GM19395 (cell line): ENCODE measurements around the gene CNTNAP2.
"Not testable (repeated sequence)": the region's sequence is repeated elsewhere in the genome, so short reads cannot be mapped to it uniquely, and the experiment has no call there.

Source experiments
- ATAC-seq: cut with Tn5 transposase; IDR thresholded peaks from one replicate; pipeline ENCODE4 v1.9.1; 2021; ENCODE audit warnings: mild to moderate bottlenecking, moderate library complexity; ENCODE audit not compliant: unreplicated experiment

The CNTNAP2 gene

DNA sequence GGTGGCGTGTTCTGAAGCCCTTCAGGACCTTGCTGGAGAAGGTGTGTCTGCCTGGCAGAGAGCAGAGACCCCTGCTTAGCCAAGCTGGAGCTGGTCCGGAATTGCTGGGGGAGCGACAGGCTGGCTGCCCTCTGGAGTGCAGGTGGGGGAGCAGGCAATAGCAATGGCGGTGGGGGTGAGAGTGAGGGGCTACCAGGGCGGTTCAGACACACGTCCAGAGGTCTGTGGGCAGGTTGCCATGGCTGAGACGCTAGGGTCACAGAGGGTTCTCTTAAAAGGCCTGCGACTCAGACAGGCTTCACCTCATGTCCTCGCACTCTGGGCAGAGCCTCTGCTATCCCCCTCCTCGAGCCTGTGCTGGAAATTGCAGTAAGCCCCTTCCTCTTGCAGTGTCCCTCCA is 2144.9 kb downstream of the CNTNAP2 start:
- no peak for ATAC-seq

DNA sequence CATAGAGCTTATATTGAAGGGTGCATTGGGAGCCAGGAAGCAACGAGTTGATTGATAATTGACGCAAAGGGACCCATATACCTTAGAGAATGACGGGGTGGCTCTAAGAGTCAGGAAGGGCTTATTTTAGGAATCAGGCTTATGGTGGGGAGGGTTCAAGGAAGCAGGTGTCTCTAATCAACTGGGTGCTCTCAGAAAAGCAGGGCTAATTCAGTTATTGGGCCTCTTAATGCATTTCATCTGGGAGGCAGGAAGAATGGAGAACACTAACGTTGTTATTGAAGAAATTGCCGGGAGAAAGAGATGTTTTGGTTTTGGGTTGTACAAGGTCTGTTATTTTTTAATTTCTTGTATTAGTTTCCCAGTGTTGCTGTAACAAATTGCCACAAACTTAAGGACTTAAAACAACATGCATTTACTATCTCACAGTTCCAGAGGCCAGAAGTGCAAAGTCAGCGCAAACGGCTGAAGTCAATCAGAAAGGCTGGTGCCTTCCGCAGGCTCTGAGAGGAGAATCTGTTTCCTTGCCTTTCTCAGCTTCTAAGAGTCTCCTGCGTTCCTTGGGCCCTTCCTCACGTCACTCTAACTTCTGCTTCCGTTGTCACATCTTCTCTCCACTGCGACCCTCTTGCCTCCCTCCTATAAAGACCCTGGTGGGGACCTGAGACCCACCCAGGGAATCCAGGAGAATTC is 2145.5 kb downstream of the CNTNAP2 start:
- peak; percentile 7 for ATAC-seq

DNA sequence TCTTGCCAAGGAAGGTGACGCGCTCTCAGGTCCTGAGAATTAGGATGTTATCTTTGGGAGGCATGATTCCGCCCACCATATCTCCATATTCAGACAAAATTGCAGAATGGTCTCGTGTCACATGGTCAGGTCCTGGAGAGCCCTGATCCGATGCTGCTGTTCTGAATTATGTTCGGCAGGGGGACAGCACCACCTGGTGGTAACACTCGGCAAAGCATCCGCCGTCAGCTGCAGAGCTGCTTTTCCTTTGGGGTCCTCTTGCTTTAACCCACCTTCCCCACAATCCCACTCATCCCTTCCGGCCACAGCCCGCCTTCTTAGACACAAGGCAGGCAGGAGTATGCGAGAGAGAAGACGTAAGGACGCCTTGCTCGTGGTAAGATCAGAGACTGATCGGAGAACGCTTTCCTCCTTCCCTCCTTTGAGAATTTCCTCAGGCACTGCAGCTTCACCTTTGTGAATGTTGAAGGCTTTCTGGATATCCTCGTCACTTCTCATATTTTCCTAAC is 2146.2 kb downstream of the CNTNAP2 start:
- peak; percentile 86 for ATAC-seq

DNA sequence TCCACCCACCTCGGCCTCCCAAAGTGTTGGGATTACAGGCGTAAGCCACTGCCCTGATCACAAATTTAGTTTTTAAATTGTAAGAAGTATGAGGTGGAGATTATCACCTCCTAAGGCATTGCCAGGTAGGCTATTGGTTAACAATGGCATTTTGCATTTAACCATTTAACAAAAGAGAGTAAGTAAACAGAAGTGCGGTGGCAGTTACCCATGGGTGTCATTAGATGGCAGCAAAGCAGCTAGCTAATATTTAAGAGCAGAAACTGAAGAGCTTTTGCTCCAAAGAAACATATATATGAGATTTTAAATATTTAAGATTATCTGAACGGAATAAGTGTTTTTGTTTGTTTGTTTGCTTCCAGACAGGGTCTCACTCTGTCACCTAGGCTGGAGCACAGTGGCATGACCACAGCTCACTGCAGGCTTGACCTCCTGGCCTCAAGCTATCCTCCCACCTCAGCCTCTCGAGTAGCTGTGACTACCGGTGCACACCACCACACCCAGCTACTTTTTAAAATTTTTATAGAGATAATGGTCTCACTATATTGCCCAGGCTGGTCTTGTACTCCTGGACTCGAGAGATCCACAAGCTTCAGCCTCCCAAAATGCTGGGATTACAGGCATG is 2148.4 kb downstream of the CNTNAP2 start:
- peak; percentile 61 for ATAC-seq

DNA sequence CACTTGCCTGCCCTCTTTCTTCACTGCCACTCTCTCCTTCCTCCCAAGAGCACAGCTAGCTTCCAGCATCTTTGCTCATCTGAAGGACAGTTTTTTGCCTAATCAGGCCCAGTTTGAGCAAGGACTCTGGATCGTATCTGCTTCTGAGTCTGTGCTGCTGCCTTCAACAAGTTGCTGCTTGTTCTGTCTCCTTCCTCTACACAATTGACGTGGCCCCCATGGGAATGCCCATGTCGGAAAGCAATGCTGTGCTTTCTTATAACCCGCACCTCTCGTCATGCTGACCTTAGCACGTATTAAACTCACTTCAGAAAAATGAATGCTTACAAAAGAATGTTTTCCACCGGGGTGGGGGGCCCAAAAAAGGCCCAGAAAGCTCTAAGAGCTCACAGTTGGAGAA is 2149.3 kb downstream of the CNTNAP2 start:
- no peak for ATAC-seq

DNA sequence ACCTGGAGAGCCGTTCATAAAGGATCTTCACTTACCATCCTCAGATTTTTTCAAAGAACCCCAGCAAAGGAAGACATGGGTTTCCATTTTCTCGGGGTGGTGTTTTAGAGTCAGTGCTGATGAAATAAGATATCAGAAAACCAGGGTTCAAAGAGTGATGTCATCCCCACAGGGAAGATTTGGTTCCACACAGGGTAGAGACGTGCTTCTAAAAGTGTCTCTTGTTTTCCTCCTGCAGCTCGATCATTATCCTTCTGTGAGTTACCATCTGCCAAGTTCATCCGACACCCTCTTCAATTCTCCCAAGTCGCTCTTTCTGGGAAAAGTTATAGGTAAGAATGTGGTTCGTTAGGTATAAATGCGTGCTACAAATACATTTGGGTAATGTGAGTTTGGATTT is 2150.2 kb downstream of the CNTNAP2 start:
- ATAC-seq, result no peak

DNA sequence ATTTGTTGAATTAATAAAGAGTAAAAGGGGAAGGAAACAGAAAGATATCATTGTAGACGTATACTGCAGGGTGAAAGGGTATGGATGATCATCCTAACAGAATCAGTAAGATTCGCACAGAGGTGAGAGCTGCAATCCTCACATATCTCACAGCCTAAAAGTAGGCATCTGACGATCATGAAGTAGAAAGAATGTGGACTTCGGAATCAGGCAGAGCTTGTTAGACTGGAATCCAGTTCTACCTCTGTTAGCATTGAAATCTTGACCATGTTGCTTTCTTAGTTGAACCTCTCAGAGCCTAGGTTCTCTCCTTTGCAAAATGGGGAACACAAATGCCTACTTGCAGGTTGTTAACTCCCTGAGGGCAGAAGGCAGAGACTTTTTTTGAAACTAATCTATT is 2154.0 kb downstream of the CNTNAP2 start:
- ATAC-seq, result no peak

DNA sequence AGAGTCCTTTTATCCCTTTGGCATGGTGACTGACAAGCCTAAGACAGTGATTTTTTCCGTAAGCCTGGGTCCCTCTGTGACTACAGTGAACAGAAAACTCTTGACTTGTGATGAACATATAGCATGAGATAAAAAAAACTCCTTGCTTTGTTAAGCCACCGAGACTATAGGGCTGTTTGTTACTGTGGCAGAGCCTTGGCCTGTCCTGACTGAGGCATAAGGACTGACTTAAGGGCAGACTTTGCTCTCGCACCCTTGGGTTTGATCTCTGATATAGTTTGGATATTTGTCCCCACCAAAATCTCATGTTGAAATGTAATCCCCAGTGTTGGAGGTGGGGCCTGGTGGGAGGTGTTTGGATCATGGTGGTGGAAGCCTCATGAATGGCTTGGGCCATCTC is 2157.5 kb downstream of the CNTNAP2 start:
- no peak for ATAC-seq

DNA sequence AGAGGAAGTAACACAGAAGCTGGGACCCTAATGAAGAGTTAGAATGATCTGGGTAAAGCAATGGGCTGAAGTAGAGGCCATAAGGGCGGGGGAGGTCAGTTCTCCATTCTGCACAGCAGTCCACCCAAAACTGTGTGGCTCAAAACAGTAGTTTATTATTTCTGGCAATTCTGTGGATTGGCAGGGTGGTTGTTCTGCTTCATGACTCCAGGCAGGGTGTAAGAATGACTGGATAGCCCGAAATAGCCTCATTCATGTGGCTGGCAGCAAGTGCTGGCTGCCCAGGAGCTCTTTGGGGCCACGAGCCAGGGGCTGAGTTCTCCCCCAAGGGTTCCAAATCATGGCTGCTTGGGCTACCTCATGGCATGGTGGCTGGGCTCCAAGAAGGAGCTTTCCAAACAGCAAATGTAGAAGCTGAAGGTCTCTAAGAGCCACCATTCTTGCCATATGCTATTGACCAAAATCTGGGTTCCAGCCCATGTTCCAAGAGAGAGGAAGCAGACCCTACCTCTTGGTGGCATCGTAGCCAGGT is 2158.8 kb downstream of the CNTNAP2 start:
- no peak for ATAC-seq

DNA sequence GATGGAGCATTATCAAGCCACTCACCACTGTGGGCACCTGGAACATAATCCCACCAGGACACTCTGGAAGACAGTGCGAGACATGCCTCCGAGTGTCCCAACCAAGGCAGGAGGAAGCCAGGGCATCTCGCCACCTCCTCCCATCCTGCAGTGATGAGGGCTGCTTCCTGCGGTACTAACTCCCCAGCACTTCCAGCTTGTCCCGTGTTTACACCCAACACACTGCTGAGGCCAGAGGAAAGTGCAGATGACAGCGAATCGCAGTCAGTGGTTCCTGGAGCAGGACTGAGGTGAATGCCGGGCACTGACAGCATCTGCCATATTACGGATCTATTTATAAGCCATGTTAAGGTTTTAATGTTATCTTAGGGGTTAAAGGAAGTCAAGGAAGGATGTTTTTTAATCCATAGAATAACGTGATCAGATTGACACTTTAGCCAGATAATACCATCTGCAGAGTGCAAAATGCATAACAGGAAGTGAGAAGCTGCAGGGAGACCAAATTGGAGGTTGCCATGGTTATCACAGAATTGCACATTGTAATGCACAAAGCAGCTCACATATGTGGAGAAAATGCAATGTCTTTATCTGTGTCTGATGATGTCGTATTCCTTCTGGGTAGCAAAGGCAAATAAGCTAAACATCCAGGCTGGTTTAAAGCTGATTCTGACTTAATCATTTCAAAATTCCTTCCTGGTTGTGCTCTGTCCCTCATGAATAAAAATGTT is 2159.9 kb downstream of the CNTNAP2 start:
- ATAC-seq, result no peak

DNA sequence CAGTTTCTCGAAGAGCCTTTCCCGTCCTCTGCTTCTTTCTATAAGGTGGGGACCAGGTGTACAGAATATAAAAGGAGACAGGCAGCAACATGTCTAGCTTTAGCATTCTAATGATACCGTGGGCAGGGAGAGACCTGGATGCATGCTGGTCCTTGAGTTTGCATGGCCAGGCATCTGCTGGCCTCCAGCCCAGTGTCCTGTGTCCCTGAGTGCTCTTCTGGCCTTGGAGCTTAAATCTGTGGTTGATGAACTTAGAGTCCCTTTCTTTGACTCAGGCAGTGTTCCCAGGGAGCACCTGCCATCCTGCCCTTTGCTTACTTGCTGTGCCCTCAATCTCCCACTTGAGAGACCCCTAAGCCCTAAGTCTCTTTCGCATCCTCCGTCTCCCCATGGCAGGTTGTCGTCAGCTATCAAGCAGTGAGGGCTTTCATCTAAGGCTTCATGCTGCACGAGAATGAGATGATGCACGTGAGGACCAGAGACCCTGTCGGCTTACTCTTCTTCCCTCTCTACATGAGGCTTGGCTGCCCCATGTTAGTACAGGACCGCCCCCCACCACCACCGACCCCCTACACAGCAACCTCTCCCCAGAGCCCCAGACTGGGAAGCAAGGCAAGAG is 2160.6 kb downstream of the CNTNAP2 start:
- no peak for ATAC-seq

DNA sequence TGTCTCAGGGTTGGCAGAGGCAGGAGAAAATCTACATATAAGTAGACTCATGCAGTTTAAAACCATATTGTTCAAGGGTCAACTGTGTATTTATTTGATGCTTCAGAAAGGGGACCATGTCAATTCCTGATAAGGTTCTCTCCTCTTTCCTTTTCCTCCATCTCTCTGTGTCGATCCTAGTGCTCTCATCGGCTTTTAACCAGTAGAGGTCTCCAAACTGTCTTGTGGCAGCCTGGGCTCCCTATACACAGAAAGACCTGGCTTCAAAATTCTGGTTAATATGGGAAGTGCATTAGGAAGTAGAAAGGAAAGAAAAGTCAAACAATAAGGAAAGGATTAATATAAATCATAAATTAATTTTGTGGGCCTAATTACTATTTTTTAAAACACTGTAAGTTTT is 2169.5 kb downstream of the CNTNAP2 start:
- no peak for ATAC-seq

DNA sequence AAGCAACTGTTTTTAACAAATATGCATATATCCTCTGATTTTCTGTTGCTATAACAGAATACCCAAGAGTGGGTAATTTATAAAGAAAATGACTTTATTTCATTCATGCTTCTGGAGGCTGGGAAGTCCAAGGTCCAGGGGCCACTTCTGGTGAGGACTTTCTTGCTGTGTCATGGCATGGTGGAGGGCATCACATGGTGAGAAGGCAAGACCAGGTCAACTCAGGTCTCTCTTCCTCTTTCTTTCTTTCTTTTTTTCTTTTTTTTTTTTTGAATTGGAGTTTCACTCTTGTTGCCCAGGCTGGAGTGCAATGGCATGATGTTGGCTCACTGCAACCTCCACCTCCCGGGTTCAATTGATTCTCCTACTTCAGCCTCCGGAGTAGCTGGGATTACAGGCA is 2170.9 kb downstream of the CNTNAP2 start:
- no peak for ATAC-seq

DNA sequence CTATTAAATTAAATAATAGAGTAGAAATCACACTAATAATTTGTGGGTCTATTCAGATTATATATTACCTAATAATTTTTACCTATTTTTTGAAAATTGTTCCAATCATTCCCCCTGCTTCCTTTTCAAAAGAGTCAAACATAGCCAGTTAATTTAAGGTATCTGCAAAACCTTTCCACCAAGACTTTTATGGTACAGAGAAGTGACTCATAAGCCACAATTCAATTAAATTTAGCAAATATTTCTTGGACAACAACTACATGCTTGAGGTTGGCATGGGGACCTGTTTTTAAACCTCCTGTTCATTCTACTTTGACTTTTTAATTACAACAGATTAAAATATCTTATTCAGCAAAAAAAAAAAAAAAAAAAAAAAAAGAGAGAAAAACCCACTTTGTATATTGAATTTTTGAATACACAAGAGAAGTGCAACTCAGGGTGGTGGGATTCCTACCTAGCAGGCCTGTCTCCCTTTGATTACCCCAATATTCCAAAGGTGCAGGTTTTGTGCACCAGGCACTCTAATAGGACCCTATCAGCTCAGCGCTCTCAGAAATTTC is 2172.1 kb downstream of the CNTNAP2 start:
- no peak for ATAC-seq

DNA sequence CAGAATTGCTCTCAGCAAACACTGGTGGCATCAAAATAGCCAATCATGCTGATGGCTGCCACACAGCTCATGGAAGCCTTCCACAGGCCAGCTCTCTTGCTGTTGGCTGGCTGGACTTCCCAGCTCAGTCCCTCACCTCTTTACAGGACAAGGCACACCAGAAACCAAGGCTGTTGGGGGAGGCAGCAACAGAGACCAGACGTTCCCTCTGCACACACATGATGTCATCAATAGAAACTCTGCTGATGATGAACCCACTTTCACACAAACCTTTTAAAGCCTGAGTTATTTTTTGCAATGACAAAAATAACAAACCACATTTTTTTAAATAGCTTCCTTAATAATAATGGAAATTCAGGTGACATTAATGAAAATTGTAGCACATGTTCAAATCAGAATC is 2173.0 kb downstream of the CNTNAP2 start:
- peak; percentile 58 for ATAC-seq

DNA sequence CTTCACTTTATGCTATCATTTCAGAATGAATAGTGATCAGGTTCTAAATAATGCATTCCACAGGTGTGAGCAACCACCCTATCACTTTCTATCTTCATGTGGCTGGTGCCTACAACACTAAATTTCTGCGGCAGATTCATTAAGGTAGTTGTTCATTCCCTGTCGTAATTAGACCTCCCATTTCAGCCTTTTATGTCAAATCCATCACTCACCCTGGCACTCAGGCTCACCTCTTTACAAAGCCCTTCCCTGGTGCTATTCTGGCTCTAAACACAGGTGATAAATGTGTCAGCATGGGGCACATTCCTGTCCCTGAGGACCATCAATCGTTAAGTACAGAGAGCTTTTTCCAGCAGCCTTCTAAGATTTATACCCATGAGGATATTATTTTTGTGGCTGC is 2173.9 kb downstream of the CNTNAP2 start:
- ATAC-seq, result no peak

DNA sequence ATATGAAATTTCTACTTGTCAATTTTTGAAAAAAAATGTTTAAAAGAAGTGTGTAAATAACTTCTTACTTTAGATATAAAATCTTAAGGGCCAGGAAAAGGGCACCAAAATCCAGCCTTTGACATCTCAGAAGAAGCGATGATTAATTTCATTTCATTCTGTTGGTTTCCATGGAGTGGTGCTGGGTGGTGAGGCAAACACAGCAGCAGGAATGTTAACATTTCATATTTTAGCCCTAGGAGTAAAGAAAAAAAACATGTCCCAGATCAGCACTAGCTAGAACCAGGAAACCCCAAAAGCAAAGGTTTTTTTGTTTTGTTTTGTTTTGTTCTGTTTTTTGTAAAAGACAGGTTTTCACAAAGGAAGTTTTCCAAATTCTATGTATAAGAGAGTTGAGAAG is 2175.2 kb downstream of the CNTNAP2 start:
- ATAC-seq, result no peak

DNA sequence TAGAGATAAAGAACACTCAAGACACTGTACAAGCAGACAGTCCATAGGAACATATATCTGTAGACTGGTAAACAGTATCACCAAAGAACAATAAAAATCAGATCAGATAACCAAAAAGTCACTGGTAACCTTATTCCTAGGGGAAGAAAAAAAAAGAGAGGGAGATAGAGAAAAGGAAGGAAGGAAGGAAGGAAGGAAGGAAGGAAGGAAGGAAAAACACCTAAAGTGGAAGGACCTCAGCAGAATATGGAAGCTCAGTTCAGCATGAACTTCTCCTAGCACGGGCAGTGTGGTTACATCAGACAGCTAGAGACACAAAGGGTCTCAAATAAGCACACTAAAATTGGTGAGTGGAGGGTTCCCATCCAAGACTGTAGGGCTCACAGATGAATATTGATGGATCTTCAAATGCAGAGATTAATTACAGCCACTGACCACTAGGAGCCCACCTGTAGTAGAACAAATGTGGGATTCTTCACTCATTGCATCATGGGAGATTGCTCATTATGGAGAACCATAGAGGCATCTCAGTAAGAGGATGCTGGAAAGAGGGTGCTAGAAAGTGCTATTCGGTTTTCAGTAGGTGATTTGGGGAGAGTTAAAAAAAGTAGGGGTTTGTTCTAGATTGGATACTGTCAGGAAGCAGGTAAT is 2180.5 kb downstream of the CNTNAP2 start:
- no peak for ATAC-seq

DNA sequence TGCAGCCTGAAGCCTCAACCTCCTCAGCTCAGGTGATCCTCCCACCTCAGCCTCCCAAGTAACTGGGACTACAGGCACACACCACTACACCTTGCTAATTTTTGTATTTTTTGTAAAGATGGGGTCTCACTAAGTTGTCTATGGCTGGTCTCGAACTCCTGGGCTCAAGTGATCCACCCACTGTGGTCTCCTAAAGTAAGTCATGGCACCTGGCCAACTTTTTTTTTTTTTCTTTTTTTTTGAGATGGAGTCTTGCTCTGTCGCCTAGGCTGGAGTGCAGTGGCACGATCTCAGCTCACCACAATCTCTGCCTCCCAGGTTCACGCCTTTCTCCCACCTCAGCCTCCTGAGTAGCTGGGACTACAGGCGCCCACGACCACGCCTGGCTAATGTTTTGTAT is 2182.2 kb downstream of the CNTNAP2 start:
- ATAC-seq, result not testable (repeated sequence)
